GM21390 (cell line): ENCODE measurements around the gene YY1AP1.
"Not testable (repeated sequence)": the region's sequence is repeated elsewhere in the genome, so short reads cannot be mapped to it uniquely, and the experiment has no call there.

Experiments used
- ATAC-seq: cut with Tn5 transposase; IDR thresholded peaks from one replicate; pipeline ENCODE4 v1.9.1; 2021; ENCODE audit not compliant: unreplicated experiment

The YY1AP1 gene

DNA sequence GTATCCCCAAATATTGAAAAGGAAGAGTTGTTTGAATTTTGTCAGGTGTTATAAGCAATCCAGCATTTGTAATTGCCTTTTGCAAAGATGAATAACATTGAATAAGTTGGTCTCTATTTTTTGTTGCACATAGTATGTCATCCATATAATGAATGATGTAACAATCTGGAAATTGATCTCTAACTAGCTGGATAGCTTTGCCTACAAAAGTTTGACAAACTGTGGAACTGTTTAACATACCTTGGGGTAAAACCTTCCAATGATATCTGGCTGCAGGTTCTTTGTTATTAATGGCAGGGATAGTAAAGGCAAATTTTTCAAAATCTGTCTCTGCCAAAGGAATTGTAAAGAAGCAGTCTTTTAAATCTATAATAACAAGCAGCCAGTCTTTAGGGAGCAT is 8.0 kb upstream of the YY1AP1 start:
- ATAC-seq, result no peak

DNA sequence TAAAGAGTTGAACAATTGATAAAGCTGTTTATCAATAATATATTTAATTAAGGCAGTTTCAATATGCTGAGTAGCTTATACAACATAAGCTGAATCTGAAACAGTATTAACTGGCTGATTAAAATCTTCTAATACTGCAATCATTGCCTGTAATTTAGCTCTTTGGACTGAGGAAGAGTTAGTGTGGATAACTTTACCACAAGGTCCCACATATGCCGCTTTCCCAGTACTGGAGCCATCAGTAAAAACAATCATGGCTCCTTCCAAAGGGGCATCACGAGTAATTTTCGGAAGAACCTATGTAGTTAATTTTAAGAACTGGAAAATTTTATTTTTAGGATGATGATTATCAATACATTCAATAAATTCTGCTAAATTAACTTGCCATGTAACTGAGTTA is 7.0 kb upstream of the YY1AP1 start:
- ATAC-seq, result no peak

DNA sequence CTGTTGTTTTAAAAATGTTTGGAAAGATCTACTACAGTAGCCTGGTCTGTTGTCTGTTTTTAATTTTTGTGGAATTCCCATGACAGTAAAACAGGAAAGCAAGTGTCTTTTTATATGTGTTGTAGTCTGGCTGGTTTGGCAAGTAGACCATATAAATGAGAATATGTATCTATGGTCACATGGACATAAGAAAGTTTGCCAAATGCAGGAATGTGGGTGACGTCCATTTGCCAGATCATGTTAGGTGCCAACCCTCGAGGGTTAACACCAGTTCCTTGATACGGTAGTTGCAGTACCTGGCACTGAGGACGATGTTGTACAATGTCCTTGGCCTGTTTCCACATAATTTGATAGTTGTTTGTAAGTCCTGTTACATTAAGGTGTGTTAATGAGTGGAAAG is 6.5 kb upstream of the YY1AP1 start:
- ATAC-seq, result no peak

DNA sequence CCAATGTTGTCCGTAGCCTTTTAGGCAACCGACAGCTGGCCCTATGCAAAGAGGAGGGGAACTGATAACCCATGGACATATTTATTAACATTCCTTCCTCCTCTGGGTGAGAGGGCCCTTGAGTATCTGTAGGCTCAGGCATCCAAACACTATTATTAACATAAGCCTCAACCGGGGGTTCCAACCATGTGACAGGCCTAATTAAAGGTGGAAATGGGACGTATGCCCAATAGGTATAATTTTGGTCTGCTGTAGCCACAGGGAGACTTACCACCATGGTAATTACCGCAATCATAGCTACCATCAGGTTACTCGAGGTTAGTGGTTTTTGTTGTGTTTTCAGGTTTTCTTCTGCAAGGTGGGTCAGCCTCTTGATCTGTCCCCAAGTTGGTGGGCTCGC is 5.6 kb upstream of the YY1AP1 start:
- ATAC-seq, result no peak

DNA sequence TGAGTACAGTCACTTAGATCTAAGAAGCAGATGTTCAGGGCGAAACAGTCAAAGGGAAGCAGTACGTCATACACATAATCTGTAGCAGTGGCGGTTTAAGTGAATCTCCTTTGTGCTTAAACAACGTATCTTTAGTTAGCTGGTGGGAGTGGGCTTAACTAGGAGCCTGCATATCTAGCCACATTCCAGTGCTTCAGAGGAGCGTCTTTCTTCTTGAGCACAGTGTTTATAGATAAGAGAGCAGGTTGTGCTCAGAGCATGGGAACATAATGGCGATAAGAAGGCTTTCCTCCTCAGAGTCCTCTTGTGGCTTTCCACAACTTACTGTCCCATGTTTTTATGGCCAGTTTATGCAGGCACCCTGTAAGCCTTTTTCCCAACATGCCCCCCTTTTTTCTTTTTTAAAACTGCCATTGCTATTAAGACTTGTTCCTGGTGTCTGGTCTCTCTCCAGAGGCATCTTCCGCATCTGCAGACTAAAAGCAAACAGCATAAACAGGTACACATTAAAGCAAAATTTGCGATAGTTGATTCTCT is 3.5 kb upstream of the YY1AP1 start:
- ATAC-seq, result no peak

DNA sequence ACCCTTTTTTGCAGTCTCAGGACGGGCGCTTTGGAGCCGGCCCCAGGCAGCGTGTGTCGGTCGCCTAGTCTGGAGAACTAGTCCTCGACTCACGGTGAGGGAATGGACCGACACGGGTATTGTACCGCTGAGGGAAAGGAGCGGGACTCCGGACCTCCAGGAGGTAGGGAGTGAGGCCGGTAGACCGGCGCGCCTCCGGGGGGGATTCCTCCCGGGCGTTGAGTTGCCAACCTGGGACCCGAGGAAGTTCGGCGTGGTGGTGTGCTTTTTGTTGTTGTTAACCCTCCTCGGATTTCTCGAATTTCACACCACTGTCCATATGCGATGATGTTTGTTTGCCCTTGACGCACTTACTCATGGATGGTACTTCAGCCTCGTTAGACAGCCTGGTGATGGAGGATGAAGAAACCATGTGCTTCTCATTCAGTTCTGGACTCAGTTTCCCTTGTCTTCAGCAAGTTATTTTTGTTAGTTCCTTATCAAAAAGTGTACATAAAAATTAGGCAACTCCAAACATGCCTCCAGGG is 570 bp upstream of the YY1AP1 start, which contains the start of gene DAP3:
Gene DAP3, plus strand, starts transcription at position 11 of the 527 bp plus-strand sequence. CDS start 20,689 bp downstream, outside the sequence.
- ATAC-seq, result not testable (repeated sequence)

DNA sequence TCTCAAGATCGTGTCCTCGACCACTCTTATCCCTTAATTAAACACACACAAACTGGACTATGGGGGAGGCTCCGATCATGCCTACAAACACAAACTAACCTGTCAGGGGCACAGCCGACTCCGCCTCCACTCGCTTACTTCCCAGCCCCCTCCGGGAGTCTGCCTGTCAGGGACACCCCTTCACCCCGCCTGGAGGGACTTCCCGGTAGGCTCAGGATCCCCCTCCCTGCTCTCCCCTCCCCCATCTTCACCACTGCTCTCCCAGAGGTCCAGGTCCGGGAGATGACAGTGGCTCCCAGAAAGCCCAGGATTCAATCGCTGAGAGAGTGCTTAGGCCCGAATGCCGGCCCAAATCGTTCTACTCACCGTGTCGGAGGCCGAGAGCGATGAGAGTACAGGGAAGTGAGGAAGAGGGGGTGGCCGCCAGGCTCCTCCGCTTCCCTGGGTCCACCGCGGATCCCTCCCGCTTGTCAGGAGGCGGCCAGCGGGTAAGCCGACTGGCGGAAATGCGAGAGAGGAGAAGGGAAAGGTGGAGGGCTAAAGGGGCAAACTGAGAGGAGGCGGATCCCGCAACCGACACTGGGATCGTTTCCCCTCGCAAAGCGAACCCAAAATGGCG is 760 bp downstream of the YY1AP1 start:
- peak; percentile 18 for ATAC-seq

DNA sequence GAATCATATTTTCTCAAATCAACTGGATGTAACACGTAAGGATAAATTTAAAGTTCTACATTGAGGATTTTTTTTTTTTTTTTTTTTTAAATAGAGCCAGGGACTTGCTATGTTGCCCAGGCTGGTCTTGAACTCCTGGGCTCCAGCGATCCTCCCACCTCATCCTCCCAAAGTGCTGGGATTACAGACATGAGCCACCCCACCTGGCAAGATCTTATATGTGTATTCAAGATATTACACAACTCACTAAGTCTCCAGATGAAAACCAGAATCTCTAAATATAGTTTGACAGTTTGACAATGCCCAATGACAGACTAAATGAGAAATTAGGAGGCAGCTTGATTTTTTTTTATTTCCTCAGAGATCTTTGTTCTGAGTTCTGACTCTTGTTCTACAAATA is 6.8 kb downstream of the YY1AP1 start:
- ATAC-seq, result no peak

DNA sequence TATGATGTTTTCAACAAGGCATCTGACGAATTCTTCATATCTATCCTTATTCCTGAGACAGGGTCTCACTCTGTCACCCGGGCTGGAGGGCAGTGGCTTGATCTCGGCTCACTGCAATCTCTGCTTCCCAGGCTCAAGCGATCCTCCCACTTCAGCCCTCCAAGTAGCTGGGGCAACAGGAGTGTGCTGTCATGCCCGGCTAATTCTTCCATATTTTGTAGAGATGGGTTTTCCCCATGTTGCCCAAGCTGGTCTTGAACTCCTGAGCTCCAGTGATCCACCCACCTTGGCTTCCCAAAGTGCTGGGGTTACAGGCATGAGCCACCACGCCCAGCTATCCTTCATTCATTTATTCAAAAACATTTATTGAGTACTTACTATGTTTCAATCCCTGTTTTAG is 8.0 kb downstream of the YY1AP1 start:
- ATAC-seq, result no peak

DNA sequence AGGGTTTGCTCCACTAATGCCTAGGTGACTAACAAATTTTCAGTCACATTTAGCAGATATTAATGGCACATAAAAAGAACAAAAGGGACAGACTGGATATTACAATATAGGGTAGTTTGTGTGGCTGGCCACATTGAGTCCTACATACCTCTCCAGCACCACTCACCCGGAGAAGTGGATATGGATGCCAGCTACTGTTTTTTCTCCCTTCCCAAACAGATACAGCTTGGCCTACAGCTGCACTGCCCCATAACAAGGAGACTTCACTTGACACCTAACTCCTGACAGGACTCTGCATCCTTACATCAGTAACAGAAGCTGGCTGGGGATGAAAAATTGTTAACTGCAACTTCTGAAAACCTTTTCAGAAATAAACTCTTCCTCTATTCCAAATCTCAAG is 9.6 kb downstream of the YY1AP1 start:
- not testable (repeated sequence) for ATAC-seq

DNA sequence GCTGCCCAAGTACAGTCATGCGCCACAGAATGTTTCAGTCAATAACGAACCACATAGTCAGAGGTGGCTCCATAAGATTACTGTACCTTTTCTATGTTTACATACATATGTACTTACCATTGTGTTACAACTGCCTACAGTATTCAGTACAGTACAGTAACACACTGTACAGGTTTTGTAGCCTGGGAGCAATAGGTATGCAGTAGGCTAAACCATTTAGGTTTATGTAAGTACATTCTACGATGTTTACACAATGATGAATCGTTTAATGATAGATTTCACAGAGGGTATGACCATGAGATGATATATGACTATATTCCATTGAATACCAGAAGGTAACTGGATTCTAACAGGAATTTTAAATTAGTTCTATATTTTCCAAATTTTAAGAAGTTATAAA is 10.5 kb downstream of the YY1AP1 start:
- ATAC-seq, result no peak

DNA sequence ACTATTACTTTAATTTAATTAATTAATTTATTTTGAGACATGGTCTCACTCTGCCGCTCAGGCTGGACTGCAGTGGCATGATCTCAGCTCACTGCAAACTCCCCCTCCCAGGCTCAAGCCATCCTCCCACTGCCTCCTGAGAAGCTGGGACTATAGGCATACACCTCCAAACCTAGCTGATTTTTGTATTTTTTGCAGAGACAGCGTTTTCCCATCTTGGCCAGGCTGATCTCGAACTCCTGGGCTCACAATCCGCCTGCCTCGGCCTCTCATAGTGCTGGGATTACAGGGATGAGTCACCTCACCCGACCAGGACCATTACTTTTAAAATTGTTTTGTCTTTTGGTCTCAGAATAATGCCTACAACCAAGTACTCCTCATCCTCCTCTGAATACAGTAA is 15.6 kb downstream of the YY1AP1 start:
- ATAC-seq, result no peak

DNA sequence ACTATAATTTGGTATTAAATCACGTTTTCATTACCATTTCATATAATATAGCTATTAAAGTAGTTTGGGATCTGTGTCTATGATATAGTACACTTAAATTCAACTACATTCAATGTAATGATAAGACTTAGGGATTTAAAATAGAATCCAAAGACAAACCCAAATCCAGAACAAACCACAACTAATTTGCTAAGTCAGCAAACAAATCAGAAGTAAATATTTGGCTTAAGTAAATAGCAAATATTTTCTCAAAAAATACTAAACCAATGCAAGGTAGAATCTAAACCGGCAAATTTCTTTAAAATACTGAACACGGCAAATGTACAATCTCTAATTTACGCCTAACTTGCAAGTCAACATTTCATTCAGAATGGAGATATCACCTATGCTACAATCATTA is 16.8 kb downstream of the YY1AP1 start:
- no peak for ATAC-seq

DNA sequence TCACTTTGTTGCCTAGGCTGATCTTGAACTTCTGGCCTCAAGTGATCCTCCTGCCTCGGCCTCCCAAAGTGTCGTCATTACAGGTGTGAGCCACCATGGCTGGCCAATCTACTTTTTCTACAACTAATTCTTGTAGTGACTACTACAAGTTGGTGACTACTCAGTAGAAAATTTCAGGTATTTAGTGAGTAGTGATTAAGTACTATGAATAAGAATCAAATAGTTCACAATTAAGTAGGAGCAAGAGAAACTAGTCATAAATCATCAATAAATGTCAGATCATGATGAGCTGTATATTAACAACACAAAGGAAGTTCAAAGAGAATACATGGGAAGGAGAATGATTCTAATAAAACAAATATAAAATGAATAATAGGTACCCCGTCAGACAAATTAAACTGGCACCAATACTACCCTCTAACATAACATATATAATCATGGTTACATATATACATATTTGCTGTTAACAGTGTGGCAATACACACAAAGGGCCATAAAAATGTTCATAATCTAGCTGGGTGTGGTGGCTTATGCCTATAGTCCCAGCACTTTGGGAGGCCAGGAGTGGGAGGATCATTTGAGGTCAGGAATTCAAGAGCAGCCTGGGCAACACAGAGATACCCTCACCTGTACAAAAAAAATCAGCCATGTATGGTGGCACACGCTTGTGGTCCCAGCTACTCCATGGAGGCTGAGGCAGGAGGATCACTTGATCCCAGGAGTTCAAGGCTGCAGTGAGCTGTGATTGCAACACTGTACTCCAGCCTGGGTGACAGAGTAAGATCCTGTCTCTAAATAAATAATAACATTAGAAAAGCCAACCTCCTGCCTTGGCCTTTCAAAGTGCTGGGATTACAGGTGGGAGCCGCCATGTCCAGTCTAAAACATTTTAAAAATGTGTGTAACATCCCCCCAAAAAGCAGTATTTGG is 19.1 kb downstream of the YY1AP1 start:
- ATAC-seq, result no peak

DNA sequence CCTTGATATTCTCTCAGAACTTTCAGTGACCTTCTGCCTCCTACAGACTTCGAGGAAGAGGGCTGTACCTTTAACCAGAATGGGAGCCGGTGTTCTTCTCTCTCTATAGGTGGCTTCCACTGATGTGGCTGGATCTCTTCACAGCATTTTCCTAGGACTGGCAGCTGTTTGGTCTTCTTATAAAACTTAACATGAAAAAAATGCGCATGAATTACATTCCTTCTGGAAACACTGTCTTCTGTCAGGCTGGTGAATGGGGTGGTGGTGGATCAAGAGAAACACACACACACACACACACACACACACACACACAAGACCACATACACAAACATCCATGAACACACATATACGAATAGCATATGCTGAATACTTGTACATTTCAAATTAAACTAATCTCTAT is 27.3 kb downstream of the YY1AP1 start:
- not testable (repeated sequence) for ATAC-seq

DNA sequence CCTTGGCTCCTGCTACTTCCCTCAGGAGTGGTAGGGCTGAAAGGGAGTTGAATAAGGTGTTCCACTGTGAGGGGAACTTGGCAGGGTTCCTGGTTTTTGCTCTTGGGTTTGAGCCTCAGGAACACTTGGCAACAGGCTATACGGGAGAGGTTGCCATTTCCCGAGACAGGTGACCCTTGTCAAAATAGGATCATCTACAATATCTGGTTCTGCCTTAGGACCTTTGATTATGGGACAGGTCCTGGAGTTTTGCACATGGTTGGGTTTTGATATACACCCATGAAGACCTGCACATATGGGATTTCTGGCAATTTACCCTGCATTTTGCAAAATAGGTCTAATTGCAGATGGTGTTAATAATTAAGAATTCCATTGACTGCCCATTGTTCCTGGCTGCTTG is 31.1 kb downstream of the YY1AP1 start:
- ATAC-seq, result no peak

DNA sequence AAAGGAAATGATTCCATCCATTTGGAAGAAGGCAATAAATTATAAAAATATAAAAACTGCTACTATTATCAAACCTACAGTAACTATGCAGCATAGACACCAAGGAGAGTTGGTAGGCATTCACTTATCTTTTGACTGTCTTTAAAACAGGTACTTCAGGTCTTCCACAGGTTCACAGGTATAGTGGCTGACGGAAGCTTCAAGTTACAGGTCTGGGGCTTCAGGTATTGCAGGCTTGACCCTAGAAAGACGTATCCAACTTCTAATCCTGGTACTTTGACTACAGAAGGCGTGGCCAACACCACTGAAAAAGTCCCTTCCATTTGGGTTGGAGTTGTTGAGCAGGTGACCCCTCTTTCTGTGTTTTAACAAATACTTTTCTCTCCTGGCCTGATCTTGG is 35.6 kb downstream of the YY1AP1 start:
- no peak for ATAC-seq

DNA sequence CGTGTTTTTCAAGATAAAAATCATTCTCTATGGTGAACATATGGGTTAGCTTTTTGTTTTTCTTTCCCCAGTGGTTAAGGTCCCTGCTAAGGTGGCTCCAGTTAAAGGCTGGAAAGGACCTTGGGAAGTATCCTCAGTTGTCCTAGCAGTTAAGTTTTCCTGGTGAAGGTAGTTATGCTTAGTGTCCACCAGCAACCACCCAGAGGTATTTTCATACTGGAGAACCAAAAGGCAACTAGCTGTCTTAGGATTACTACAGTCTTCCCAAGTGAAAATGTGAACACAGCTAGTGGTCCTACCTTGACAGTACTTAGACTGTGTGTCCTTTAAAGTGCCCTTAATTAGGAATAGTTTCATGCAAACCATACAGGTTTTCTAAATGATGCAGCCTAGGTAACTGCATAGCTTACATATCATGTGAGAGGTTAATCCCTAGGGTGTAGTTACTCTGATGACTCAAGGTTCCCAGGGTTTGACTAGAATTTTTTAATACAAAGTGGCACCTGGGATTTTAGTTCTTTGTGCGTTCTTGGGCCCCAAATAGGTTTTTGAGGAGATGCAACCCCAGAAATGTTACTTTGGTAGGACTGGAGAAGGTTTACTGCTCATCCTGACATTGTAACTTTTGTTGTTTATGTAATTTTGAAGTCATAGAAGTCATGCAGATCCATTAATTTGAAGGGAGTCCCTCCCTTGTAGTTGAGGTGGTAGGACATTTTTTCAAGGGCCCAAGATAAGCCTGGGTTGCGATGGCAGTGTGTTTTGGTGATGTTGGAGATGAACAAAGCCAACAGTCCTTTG is 36.5 kb downstream of the YY1AP1 start:
- no peak for ATAC-seq

DNA sequence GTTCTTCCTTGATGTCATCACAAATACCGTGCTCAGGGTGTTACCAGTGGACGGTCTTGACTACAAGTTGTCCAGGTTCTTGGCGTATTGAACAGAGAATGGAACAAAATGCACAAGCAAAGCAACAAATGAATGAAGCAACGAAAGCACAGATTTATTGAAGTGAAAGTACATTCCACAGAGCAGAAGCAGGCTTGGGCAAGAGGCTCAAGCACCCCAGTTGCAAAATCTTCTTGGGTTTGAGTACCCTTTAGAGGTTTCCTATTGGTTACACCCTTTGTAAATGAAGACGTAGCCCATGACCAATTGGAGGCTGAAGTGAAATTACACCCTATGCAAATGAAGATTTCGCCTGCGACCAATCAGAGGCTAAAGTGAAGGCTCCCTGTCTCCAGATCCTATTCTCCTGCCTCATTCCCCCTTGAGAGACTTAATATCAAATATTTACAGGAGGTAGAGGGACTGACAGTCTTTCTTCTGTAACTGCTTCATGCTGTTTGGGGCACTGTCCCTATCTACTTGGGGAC is 38.3 kb downstream of the YY1AP1 start:
- ATAC-seq, result no peak

DNA sequence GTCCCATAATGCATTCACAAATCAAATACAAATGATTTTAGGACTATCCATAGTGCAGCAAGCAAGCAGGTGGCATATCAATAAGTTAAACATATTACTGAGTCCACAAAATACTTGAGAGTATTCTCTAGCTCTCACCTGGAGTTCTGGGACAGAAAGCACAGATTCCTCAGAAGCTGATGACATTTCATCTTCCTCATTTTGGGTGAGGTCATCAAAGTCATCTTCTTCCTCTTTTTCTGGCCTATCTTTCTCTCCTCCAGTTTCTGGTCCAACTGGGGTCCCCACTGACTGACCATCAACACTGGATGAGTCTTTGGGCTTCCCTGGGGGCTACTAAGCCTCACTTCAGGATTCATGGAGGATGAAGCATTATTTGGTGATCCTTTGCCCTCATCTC is 38.9 kb downstream of the YY1AP1 start:
- ATAC-seq, result no peak
